ENCODE measurements around the gene C20orf204. TPM values are rescaled to one million over a fixed set of nuclear protein-coding genes. Genes with fewer than 3 reads are reported as not detected.

C20orf204 gene
- total and polyA plus RNA-seq, 2 of the 8 experiments (the other 6 are each of a cell fraction or from before 2014, with no cell fraction given), result 0.39 to 0.52 TPM

DNA sequence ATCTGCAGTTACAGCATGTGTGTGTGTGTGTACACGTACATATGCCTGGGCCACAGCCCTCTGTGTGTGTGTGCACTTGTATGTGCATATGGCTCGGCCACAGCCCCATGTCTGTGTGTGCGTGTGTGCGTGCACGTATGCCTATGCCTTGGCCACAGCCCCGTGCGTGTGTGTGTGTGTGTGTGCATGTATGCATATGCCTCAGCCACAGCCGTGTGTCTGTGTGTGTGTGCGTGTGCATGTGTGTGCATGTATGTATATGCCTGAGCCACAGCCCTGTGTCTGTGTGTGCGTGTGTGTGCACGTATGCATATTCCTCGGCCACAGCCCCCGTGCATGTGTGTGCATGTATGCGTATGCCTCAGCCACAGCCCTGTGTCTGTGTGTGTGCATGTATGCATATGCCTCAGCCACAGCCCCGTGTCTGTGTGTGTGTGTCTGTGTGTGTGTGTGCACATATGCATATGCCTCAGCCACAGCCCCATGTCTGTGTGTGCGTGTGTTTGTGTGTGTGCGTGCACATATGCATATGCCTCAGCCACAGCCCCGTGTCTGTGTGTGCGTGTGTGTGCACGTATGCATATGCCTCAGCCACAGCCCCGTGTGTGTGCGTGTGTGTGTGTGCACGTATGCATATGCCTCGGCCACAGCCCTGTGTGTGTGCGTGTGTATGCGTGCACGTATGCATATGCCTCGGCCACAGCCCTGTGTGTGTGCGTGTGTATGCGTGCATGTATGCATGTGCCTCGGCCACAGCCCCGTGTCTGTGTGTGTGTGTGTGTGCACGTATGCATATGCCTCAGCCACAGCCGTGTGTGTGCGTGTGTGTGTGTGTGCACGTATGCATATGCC is 14.6 kb upstream of the C20orf204 start:
- POLR2A ChIA-PET (ENCODE audit: partially characterized antibody), result no interaction called here
- WGBS, 2 experiments (ENCODE audit: extremely low coverage in 1 of 2, insufficient coverage in 1 of 2, insufficient read length in 1 of 2, insufficient replicate concordance in 2 of 2, low coverage in 1 of 2, low lambda C conversion rate in 2 of 2, missing lambda C conversion rate in 1 of 2), result 93% methylated on average over 36 of the region's 36 CpGs; no CpG with 5 or more reads in 1 of the 2 experiments
- Histone ChIP-seq H4K5ac (ENCODE audit: insufficient read length, low read depth, low read length) (no peak overlapping the region), H3K4ac (replicated peaks; ENCODE audit: insufficient read length, low read depth, low read length) (no peak overlapping the region), H3K23me2 (ENCODE audit: low read depth, low read length) (0 out of 2 replicates have a peak, but pooled peaks cover 4% of the 10 kb centered on the region), H3K4me1 (replicated peaks in 1 of 4; ENCODE audit: control insufficient read depth in 3 of 4, insufficient read depth in 4 of 4, low read length in 3 of 4) (no peaks in the 10 kb centered on the region), H3K27me3 (replicated peaks in 1 of 4; ENCODE audit: control insufficient read depth in 3 of 4, extremely low read depth in 1 of 4, insufficient read depth in 3 of 4, low read length in 3 of 4) (no peaks in the 10 kb centered on the region), H3K9me3 (ENCODE audit: insufficient read depth in 2 of 2, low read depth in 1 of 2, low read length in 1 of 2) (no peaks in the 10 kb centered on the region), H2BK12ac (ENCODE audit: low read depth, low read length) (0 out of 2 replicates have a peak overlapping the region, but pooled peaks have one; percentile 27), H3K56ac (replicated peaks; ENCODE audit: insufficient read length, low read depth, low read length) (no peak overlapping the region), H3K79me1 (ENCODE audit: low read depth, low read length) (peaks cover 8% of the 10 kb centered on the region), H3K18ac (ENCODE audit: extremely low read depth, low read length) (no peak overlapping the region), H2AK5ac (ENCODE audit: low read depth, low read length) (no peak overlapping the region), H3K4me2 (ENCODE audit: insufficient read depth in 1 of 2, low read depth in 2 of 2, low read length in 2 of 2) (no peak overlapping the region), H2BK120ac (replicated peaks; ENCODE audit: low read depth, low read length) (no peak overlapping the region), H3K36me3 (ENCODE audit: control insufficient read depth in 2 of 4, insufficient read depth in 4 of 4, low read length in 3 of 4) (peaks cover 15 to 52% (median 42%) of the 10 kb centered on the region in 4 experiments), H2BK20ac (ENCODE audit: low read length) (no peak overlapping the region), H4K91ac (replicated peaks; ENCODE audit: insufficient read length, low read length) (no peak overlapping the region), H3K14ac (ENCODE audit: insufficient read length) (no peak overlapping the region), H3K9ac (replicated peaks in 1 of 4; ENCODE audit: extremely low read depth in 1 of 4, low read depth in 3 of 4, low read length in 3 of 4) (no peak overlapping the region), H2AFZ (ENCODE audit: low read length) (no peak overlapping the region), H2BK5ac (ENCODE audit: low read depth, low read length) (peak overlapping the region; percentile 66; the same call in 1 of the 2 replicates), H3K23ac (ENCODE audit: insufficient read length) (no peak overlapping the region), H3K27ac (ENCODE audit: low read depth, low read length) (no peak overlapping the region), H3K4me3 (ENCODE audit: extremely low read depth in 1 of 4, insufficient read depth in 2 of 4, low read depth in 3 of 4, low read length in 4 of 4) (no peak overlapping the region), H4K8ac (ENCODE audit: extremely low read depth, insufficient read depth, low read length) (peak overlapping the region; percentile 25; the same call in 1 of the 2 replicates), H4K20me1 (replicated peaks in 1 of 2; ENCODE audit: control insufficient read depth in 1 of 2, insufficient read depth in 2 of 2, low read length in 2 of 2) (peaks cover 3 to 20% of the 10 kb centered on the region in 2 experiments), H2BK15ac (ENCODE audit: low read length) (no peak overlapping the region), H3K79me2 (ENCODE audit: control insufficient read depth in 1 of 2, insufficient read depth in 2 of 2, low read length in 2 of 2) (no peaks in the 10 kb centered on the region)
- DNase-seq (ENCODE audit: low read depth in 1 of 2, low spot score in 2 of 2) (no peak), FAIRE-seq (no peak)
- CTCF ChIA-PET (ENCODE audit: partially characterized antibody), result no interaction called here
- TF ChIP-seq, protein P1, sequence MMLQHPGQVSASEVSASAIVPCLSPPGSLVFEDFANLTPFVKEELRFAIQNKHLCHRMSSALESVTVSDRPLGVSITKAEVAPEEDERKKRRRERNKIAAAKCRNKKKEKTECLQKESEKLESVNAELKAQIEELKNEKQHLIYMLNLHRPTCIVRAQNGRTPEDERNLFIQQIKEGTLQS (IDR thresholded peaks at IDR 0.05; ENCODE audit: insufficient read depth, low read depth, low read length), result no peak
- no peak for TF ChIP-seq BCL11A (IDR thresholded peaks at IDR 0.05; ENCODE audit: low read depth in 2 of 2, low read length in 2 of 2)
- TF ChIP-seq SP4 (IDR thresholded peaks at IDR 0.05; ENCODE audit: low read length), result no peak
- TF ChIP-seq FOSL1 (IDR thresholded peaks at IDR 0.05; ENCODE audit: insufficient read depth, low read depth, low read length), result no peak
- TF ChIP-seq TBP (IDR thresholded peaks at IDR 0.05; ENCODE audit: low read depth, low read length), result no peak
- TF ChIP-seq CEBPB (IDR thresholded peaks at IDR 0.05; ENCODE audit: low read depth, low read length), result no peak
- no peak for TF ChIP-seq HDAC6 (IDR thresholded peaks at IDR 0.05; ENCODE audit: low read depth, low read length)
- no peak for TF ChIP-seq SRF (IDR thresholded peaks at IDR 0.05; ENCODE audit: low read depth, low read length)
- TF ChIP-seq SP2 (IDR thresholded peaks at IDR 0.05; ENCODE audit: low read length), result no peak
- TF ChIP-seq ASH2L (IDR thresholded peaks at IDR 0.05; ENCODE audit: low read length), result no peak
- no peak for TF ChIP-seq MAX (IDR thresholded peaks at IDR 0.05)
